H1 (cell line): ENCODE data around the gene CCDC77. TPM values are rescaled to one million over a fixed set of nuclear protein-coding genes. Genes with fewer than 3 reads are reported as not detected.

Experiments
- EP300 ChIP-seq, 2 experiments: IDR thresholded peaks; 1 replicate in 1 of 2; 2 replicates in 1 of 2; pipeline ENCODE4 v1.6.1; 2011 to 2012; ENCODE audit warnings: low read depth in 2 of 2, low read length in 2 of 2, mild to moderate bottlenecking in 2 of 2, borderline replicate concordance in 1 of 2, inconsistent platforms in 1 of 2, moderate library complexity in 1 of 2
- KDM4A ChIP-seq: IDR thresholded peaks from one replicate; pipeline ENCODE4 v1.7.1; 2012; ENCODE audit warnings: low read depth, mild to moderate bottlenecking, moderate library complexity, low read length, inconsistent platforms; ENCODE audit not compliant: severe bottlenecking
- POLR2AphosphoS5 ChIP-seq: IDR thresholded peaks from 2 replicates; pipeline ENCODE4 v1.6.1; 2011; ENCODE audit warnings: low read depth, low read length
- RBBP5 ChIP-seq: IDR thresholded peaks from 2 replicates; pipeline ENCODE4 v1.7.1; 2012; ENCODE audit warnings: low read depth, mild to moderate bottlenecking, inconsistent platforms, low read length, moderate library complexity, borderline replicate concordance
- SP1 ChIP-seq: IDR thresholded peaks from 2 replicates; pipeline ENCODE4 v1.6.1; 2011; ENCODE audit warnings: low read depth, low read length
- ZNF274 ChIP-seq: IDR thresholded peaks from 2 replicates; pipeline ENCODE4 v1.7.0; 2012; ENCODE audit warnings: low read length, borderline replicate concordance; ENCODE audit errors: extremely low read depth
- polyA plus RNA-seq, 7 experiments: library from polyadenylated mRNA; depleted of rRNA in 3 of 7; stranded (reverse) in 5 of 7; unstranded in 2 of 7; fragments of >200 nt in 5 of 7; fragments of 200-250 nt in 2 of 7; gene quantifications; 1 replicate in 5 of 7; 2 replicates in 1 of 7; 4 replicates in 1 of 7; pipeline versions ENCODE4 v1.2.1 to v1.2.3, GENCODE V29; 2011 to 2013; ENCODE audit warnings: missing spikeins in 2 of 7, mixed read lengths in 2 of 7
- total RNA-seq: library from RNA; stranded (reverse); fragmentation: NEBNext Ultra II Directional; extraction: Animal tissue kit (Norgen Biotek cat#: 25700); gene quantifications from 2 replicates; pipeline ENCODE4 v1.2.1, GENCODE V29; 2021

Gene CCDC77
- total and polyA plus RNA-seq, 2 of the 8 experiments (the other 6 are each of a cell fraction or from before 2014, with no cell fraction given): 10.3 to 30.4 TPM

DNA sequence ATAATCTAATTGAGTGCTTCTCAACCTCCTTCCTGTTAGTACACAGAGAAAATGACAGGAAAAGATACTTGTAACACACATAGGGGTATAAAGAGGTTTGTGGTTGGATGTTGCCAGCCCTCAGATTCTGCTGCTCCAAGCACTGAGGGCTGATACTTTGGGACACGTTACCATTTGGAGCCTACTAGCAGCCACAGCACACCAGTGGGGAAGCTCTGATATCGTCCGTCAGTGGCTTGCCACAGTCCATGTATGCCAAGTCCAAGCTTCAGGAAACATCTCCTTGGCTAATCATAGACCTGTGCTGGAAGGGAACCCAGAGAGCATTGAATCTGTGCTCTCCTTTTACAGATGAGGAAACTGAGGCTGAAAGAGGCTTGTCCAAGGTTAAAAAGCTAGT, 80.6 kb downstream of the CCDC77 start (continued):
- TF ChIP-seq POLR2AphosphoS5 (no peak), SP1 (no peak), RBBP5 (no peak), ZNF274 (no peak), EP300 (IDR thresholded peaks at IDR 0.05; ENCODE audit: borderline replicate concordance in 1 of 2, low read depth in 2 of 2, low read length in 2 of 2) (no peak), KDM4A (no peak)
